ENCODE measurements around the gene SCNN1B. TPM values are rescaled to one million over a fixed set of nuclear protein-coding genes. Genes with fewer than 3 reads are reported as not detected.

The SCNN1B gene
- total and polyA plus RNA-seq, 2 donors = 0.28 to 4.8 TPM

DNA sequence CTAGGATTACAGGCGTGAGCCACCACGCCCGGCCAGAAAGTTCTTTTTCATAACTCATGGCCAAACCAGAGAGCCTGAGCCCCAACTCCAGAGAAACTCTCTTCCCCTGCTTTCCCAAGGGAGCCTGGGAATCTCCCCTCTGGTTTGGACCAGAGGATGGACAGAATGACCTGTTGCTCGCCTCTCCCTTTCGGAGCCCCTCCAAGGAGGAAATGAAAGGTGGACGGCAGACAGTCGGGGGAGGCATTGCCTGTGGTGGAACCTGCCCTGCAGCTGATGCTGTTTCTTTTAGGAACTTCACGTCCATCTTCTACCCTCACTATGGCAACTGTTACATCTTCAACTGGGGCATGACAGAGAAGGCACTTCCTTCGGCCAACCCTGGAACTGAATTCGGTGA is 65.5 kb downstream of the SCNN1B start:
- no peak overlapping the region for H3K27ac ChIP-seq (ENCODE audit: low read depth in 1 of 2, low read length in 1 of 2)
- H3K27me3 ChIP-seq (ENCODE audit: control insufficient read depth in 2 of 2, insufficient read depth in 1 of 2, low read length in 1 of 2) = no peaks in the 10 kb centered on the region
- DNase-seq (ENCODE audit: low read depth in 6 of 9, low spot score in 9 of 9) = no peak
- WGBS = 87% methylated on average over 10 of the region's 10 CpGs
- H3K9me3 ChIP-seq (ENCODE audit: control insufficient read depth in 2 of 2, insufficient read depth in 1 of 2, low read length in 1 of 2) = no peaks in the 10 kb centered on the region
- no peak overlapping the region for H3K4me3 ChIP-seq (ENCODE audit: low read length in 2 of 2)
- H3K36me3 ChIP-seq (ENCODE audit: control insufficient read depth in 2 of 2, insufficient read depth in 2 of 2, low read length in 1 of 2) = no peaks in the 10 kb centered on the region
- H3K4me1 ChIP-seq (ENCODE audit: control insufficient read depth in 2 of 2, insufficient read depth in 2 of 2, low read length in 2 of 2) = peaks cover 0 to 3% of the 10 kb centered on the region in 2 donors

DNA sequence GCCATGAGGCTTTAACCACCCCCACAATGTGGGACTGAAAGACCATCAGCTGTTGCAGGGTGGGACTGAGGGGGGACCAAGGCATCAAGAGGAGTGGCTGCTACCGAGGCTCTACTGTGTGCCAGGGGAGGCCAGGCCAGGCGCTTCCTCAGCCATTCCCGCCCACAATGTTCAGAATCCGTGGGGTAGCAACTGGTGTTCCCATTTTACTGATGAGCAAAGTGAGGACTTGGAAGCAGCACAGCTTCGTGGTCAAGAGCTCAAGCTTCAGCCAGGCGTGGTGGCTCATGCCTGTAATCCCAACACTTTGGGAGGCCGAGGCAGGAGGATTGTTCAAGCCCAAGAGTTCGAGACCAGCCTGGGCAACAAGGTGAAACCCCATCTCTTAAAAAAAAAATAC is 65.9 kb downstream of the SCNN1B start:
- Histone ChIP-seq H3K27me3 (ENCODE audit: control insufficient read depth in 2 of 2, insufficient read depth in 1 of 2, low read length in 1 of 2) (no peaks in the 10 kb centered on the region), H3K36me3 (ENCODE audit: control insufficient read depth in 2 of 2, insufficient read depth in 2 of 2, low read length in 1 of 2) (no peaks in the 10 kb centered on the region), H3K27ac (ENCODE audit: low read depth in 1 of 2, low read length in 1 of 2) (no peak overlapping the region), H3K4me1 (ENCODE audit: control insufficient read depth in 2 of 2, insufficient read depth in 2 of 2, low read length in 2 of 2) (peaks cover 0 to 3% of the 10 kb centered on the region in 2 donors), H3K4me3 (ENCODE audit: low read length in 2 of 2) (no peak overlapping the region), H3K9me3 (ENCODE audit: control insufficient read depth in 2 of 2, insufficient read depth in 1 of 2, low read length in 1 of 2) (no peaks in the 10 kb centered on the region)
- WGBS = 86% methylated on average over 8 of the region's 8 CpGs
- no peak for DNase-seq (ENCODE audit: low read depth in 6 of 9, low spot score in 9 of 9)

GRCh38 chr16:23368469-23368868 is 66.4 kb downstream of the SCNN1B start:
- DNase-seq (ENCODE audit: low read depth in 6 of 9, low spot score in 9 of 9) = no peak
- H3K36me3 ChIP-seq (ENCODE audit: control insufficient read depth in 2 of 2, insufficient read depth in 2 of 2, low read length in 1 of 2) = no peaks in the 10 kb centered on the region
- no peaks in the 10 kb centered on the region for H3K9me3 ChIP-seq (ENCODE audit: control insufficient read depth in 2 of 2, insufficient read depth in 1 of 2, low read length in 1 of 2)
- 88% methylated on average over 5 of the region's 5 CpGs for WGBS
- H3K4me3 ChIP-seq (ENCODE audit: low read length in 2 of 2) = no peak overlapping the region
- no peaks in the 10 kb centered on the region for H3K27me3 ChIP-seq (ENCODE audit: control insufficient read depth in 2 of 2, insufficient read depth in 1 of 2, low read length in 1 of 2)
- H3K27ac ChIP-seq (ENCODE audit: low read depth in 1 of 2, low read length in 1 of 2) = no peak overlapping the region
- peaks cover 0 to 3% of the 10 kb centered on the region in 2 donors for H3K4me1 ChIP-seq (ENCODE audit: control insufficient read depth in 2 of 2, insufficient read depth in 2 of 2, low read length in 2 of 2)

DNA sequence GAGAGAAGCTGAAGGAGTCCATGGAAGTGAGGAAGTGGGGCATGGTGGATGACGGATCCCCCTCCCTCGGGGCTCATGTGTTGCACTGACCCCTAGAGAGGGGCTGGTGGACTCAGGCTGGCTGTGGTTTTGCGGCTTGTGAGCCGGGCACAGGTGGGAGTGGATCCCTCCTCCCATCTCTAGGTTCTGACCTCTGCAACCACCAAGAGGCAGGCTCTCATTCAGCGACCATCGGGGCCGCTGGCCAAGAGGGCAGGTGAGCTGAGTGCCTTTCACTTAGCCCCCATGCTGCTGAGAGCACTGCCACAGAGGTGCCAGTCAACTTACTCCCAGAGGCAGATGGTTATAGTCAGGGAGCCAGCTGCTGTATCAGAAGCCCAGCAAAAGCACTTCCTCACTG is 67.3 kb downstream of the SCNN1B start:
- WGBS = 67% methylated on average over 7 of the region's 7 CpGs
- Histone ChIP-seq H3K27me3 (ENCODE audit: control insufficient read depth in 2 of 2, insufficient read depth in 1 of 2, low read length in 1 of 2) (no peaks in the 10 kb centered on the region), H3K4me1 (ENCODE audit: control insufficient read depth in 2 of 2, insufficient read depth in 2 of 2, low read length in 2 of 2) (peaks cover 0 to 3% of the 10 kb centered on the region in 2 donors), H3K4me3 (ENCODE audit: low read length in 2 of 2) (no peak overlapping the region), H3K9me3 (ENCODE audit: control insufficient read depth in 2 of 2, insufficient read depth in 1 of 2, low read length in 1 of 2) (no peaks in the 10 kb centered on the region), H3K27ac (ENCODE audit: low read depth in 1 of 2, low read length in 1 of 2) (no peak overlapping the region), H3K36me3 (ENCODE audit: control insufficient read depth in 2 of 2, insufficient read depth in 2 of 2, low read length in 1 of 2) (no peaks in the 10 kb centered on the region)
- no peak for DNase-seq (ENCODE audit: low read depth in 6 of 9, low spot score in 9 of 9)

GRCh38 chr16:23371368-23371767 is 69.3 kb downstream of the SCNN1B start:
- WGBS = 87% methylated on average over 9 of the region's 9 CpGs
- Histone ChIP-seq H3K9me3 (ENCODE audit: control insufficient read depth in 2 of 2, insufficient read depth in 1 of 2, low read length in 1 of 2) (no peaks in the 10 kb centered on the region), H3K36me3 (ENCODE audit: control insufficient read depth in 2 of 2, insufficient read depth in 2 of 2, low read length in 1 of 2) (no peaks in the 10 kb centered on the region), H3K4me1 (ENCODE audit: control insufficient read depth in 2 of 2, insufficient read depth in 2 of 2, low read length in 2 of 2) (no peaks in the 10 kb centered on the region), H3K27me3 (ENCODE audit: control insufficient read depth in 2 of 2, insufficient read depth in 1 of 2, low read length in 1 of 2) (no peaks in the 10 kb centered on the region), H3K27ac (ENCODE audit: low read depth in 1 of 2, low read length in 1 of 2) (no peak overlapping the region), H3K4me3 (ENCODE audit: low read length in 2 of 2) (no peak overlapping the region)
- DNase-seq (ENCODE audit: low read depth in 6 of 9, low spot score in 9 of 9) = no peak

DNA sequence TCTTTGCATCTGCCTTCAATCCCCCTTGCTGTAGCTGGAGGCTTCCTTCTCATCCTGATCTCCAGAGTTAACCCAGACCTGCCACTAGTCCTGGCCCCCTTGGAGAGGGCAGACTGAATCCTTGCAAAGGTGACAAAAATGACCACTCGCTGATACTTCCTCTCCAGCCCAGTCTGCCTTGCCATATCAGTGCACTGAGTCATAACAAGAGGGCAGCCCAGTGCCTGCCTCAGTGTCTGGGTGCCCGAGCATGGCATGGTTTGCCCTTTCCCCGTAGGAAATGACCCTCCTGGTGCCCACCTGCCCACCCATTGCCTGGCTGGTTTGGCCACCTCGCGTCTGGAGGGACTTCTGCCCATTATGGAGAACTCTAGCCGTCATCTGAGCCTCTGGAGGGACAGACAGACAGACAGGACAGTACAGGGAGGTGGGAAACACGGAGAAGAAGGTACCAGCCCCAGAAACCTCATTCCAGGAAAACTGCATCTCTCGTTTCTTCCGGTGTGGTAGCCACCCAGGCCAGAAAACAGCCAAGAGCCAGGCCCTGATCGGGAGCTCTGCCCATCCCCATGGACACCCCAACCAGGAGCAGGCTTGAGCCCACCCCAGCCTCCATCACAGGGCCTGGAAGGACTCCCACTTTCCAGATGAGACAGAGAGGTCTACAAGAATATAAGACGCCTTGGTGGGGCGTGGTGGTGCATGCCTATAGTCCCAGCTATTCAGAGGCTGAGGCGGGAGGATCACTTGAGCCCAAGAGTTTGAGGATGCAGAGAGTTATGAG is 71.5 kb downstream of the SCNN1B start:
- Histone ChIP-seq H3K27ac (ENCODE audit: low read depth in 1 of 2, low read length in 1 of 2) (no peak overlapping the region), H3K36me3 (ENCODE audit: control insufficient read depth in 2 of 2, insufficient read depth in 2 of 2, low read length in 1 of 2) (no peaks in the 10 kb centered on the region), H3K9me3 (ENCODE audit: control insufficient read depth in 2 of 2, insufficient read depth in 1 of 2, low read length in 1 of 2) (no peaks in the 10 kb centered on the region), H3K27me3 (ENCODE audit: control insufficient read depth in 2 of 2, insufficient read depth in 1 of 2, low read length in 1 of 2) (no peaks in the 10 kb centered on the region), H3K4me1 (ENCODE audit: control insufficient read depth in 2 of 2, insufficient read depth in 2 of 2, low read length in 2 of 2) (no peaks in the 10 kb centered on the region), H3K4me3 (ENCODE audit: low read length in 2 of 2) (no peak overlapping the region)
- no peak for DNase-seq (ENCODE audit: low read depth in 6 of 9, low spot score in 9 of 9)
- WGBS = 84% methylated on average over 13 of the region's 13 CpGs

DNA sequence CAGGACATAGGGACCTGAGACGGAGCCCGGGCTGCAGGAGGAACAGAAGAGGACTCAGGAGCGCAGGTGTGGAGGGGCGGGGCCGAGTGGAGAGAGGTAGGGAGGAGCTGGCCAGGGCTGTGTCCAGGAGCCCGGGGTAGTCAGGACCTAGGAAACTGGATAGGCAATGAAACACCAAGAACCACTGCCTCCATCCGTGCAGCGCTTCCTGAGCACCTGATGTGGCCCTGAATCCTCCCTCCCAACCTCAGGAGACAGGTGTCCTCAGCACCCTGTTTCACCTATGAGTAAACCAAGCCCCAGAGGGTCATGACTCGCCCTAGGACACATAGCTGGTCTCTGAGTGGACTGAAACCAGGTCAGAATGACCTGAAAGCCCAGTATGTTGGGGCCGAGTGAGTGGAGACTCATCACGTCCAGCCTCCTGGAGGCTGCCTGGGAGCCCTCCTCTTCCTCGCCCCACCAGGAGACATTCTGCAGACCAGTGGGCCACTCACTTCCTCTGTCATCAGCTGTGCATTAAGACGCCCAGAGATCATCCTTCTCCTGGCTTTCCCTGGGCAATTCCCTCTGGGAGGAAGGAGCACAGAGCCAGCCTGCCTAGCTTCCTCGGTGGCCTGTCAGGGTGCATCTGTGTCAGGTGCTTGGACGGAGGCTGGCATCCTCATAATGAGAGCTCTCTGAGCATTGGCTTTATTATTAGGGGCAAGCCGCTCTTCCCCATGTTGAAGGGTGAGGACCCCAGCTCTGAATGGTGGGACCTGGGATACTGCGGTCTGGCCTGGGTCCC is 72.8 kb downstream of the SCNN1B start:
- no peaks in the 10 kb centered on the region for H3K9me3 ChIP-seq (ENCODE audit: control insufficient read depth in 2 of 2, insufficient read depth in 1 of 2, low read length in 1 of 2)
- 80% methylated on average over 17 of the region's 17 CpGs for WGBS
- DNase-seq (ENCODE audit: low read depth in 6 of 9, low spot score in 9 of 9) = no peak

DNA sequence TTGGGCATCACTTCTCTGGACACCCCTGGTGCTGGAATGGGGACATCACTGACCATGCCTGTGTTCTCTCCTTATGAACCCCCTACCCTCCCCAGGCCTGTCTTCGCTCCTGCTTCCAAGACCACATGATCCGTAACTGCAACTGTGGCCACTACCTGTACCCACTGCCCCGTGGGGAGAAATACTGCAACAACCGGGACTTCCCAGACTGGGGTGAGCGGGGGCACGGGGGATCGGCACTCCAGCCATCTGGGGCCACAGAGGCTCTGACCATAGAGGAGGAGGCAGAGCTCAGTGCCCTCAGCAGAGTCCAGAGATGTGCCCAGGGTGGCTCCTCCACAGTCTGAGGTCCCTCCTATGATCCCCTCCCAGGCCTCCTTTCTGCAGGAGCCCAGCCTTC is 73.5 kb downstream of the SCNN1B start:
- Histone ChIP-seq H3K9me3 (ENCODE audit: control insufficient read depth in 2 of 2, insufficient read depth in 1 of 2, low read length in 1 of 2) (no peaks in the 10 kb centered on the region), H3K27me3 (ENCODE audit: control insufficient read depth in 2 of 2, insufficient read depth in 1 of 2, low read length in 1 of 2) (no peaks in the 10 kb centered on the region), H3K4me3 (ENCODE audit: low read length in 2 of 2) (no peak overlapping the region), H3K36me3 (ENCODE audit: control insufficient read depth in 2 of 2, insufficient read depth in 2 of 2, low read length in 1 of 2) (no peaks in the 10 kb centered on the region), H3K27ac (ENCODE audit: low read depth in 1 of 2, low read length in 1 of 2) (no peak overlapping the region), H3K4me1 (ENCODE audit: control insufficient read depth in 2 of 2, insufficient read depth in 2 of 2, low read length in 2 of 2) (no peaks in the 10 kb centered on the region)
- 91% methylated on average over 7 of the region's 7 CpGs for WGBS
- no peak for DNase-seq (ENCODE audit: low read depth in 6 of 9, low spot score in 9 of 9)

More for the DNA sequence above, 72.8 kb downstream of the SCNN1B start:
- no peaks in the 10 kb centered on the region for H3K27me3 ChIP-seq (ENCODE audit: control insufficient read depth in 2 of 2, insufficient read depth in 1 of 2, low read length in 1 of 2)
- no peaks in the 10 kb centered on the region for H3K4me1 ChIP-seq (ENCODE audit: control insufficient read depth in 2 of 2, insufficient read depth in 2 of 2, low read length in 2 of 2)
- no peaks in the 10 kb centered on the region for H3K36me3 ChIP-seq (ENCODE audit: control insufficient read depth in 2 of 2, insufficient read depth in 2 of 2, low read length in 1 of 2)
- no peak overlapping the region for H3K27ac ChIP-seq (ENCODE audit: low read depth in 1 of 2, low read length in 1 of 2)
- H3K4me3 ChIP-seq (ENCODE audit: low read length in 2 of 2) = no peak overlapping the region

Data from thymus (tissue), 11 donors.